OCI-LY1 (cell line): Measurements from ENCODE around the gene HNRNPA1L2.
"Not testable (repeated sequence)": the region's sequence is repeated elsewhere in the genome, so short reads cannot be mapped to it uniquely, and the experiment has no call there.

Experiments
- H2AFZ ChIP-seq: fragments of 200-600 bp; sonication (generic), shearing (Covaris generic); 2 replicates; pipeline ENCODE4 v1.6.0; 2014; ENCODE audit warnings: antibody characterized with exemption, mild to moderate bottlenecking, low read length
- H3F3A ChIP-seq: fragments of 200-600 bp; sonication (generic), shearing (Covaris generic); 2 replicates; pipeline ENCODE4 v1.6.0; 2014; ENCODE audit warnings: mild to moderate bottlenecking, antibody characterized with exemption, low read length, moderate library complexity; ENCODE audit not compliant: insufficient read depth
- H3K27ac ChIP-seq: fragments of 200-600 bp; sonication (generic); 2 replicates; pipeline ENCODE4 v1.5.1; 2014; ENCODE audit warnings: low read length, mixed run types, mild to moderate bottlenecking, low read depth; ENCODE audit not compliant: poor library complexity, severe bottlenecking
- H3K27me3 ChIP-seq: fragments of 200-600 bp; sonication (generic); 2 replicates; pipeline ENCODE4 v1.6.0; 2014; ENCODE audit warnings: antibody characterized with exemption, mild to moderate bottlenecking, low read length, moderate library complexity; ENCODE audit not compliant: insufficient read depth
- H3K36me3 ChIP-seq: fragments of 200-600 bp; sonication (generic); 2 replicates; pipeline ENCODE4 v1.6.1; 2014; ENCODE audit warnings: mild to moderate bottlenecking, antibody characterized with exemption, low read length, moderate library complexity, mixed read lengths; ENCODE audit not compliant: insufficient read depth
- H3K4me1 ChIP-seq: fragments of 200-600 bp; sonication (generic); 2 replicates; pipeline ENCODE4 v1.5.1; 2014; ENCODE audit warnings: mild to moderate bottlenecking, low read length, moderate library complexity; ENCODE audit not compliant: insufficient read depth, severe bottlenecking
- H3K4me2 ChIP-seq: fragments of 200-600 bp; sonication (generic), shearing (Covaris generic); 2 replicates; pipeline ENCODE4 v1.6.1; 2014; ENCODE audit warnings: low read length
- H3K4me3 ChIP-seq: fragments of 200-600 bp; sonication (generic); 2 replicates; pipeline ENCODE4 v1.5.1; 2014; ENCODE audit warnings: low read length, low read depth, mild to moderate bottlenecking, mixed read lengths; ENCODE audit not compliant: poor library complexity, severe bottlenecking
- H3K79me2 ChIP-seq: fragments of 200-600 bp; shearing (Covaris generic); 2 replicates; pipeline ENCODE4 v1.6.1; 2016; ENCODE audit warnings: mixed run types, low read length, mixed read lengths; ENCODE audit not compliant: insufficient read depth
- H3K9ac ChIP-seq: fragments of 200-600 bp; sonication (generic), shearing (Covaris generic); 2 replicates; pipeline ENCODE4 v1.6.1; 2014; ENCODE audit warnings: mild to moderate bottlenecking, low read length, mixed read lengths
- H3K9me2 ChIP-seq: fragments of 200-600 bp; sonication (generic), shearing (Covaris generic); 2 replicates; pipeline ENCODE4 v1.6.1; 2014; ENCODE audit warnings: low read depth, mild to moderate bottlenecking, low read length, mixed read lengths
- H3K9me3 ChIP-seq: fragments of 200-600 bp; shearing (Covaris generic); 2 replicates; pipeline ENCODE4 v1.6.1; 2014; ENCODE audit warnings: low read length, mixed read lengths
- H4K20me1 ChIP-seq: fragments of 200-600 bp; sonication (generic), shearing (Covaris generic); 2 replicates; pipeline ENCODE4 v1.6.0; 2016; ENCODE audit warnings: mild to moderate bottlenecking, low read length; ENCODE audit not compliant: insufficient read depth
- CTCF ChIP-seq: fragments of 200-600 bp; sonication (generic), shearing (Covaris generic); IDR thresholded peaks from 2 replicates; pipeline ENCODE4 v1.5.1; 2017; ENCODE audit warnings: mild to moderate bottlenecking, antibody characterized with exemption, low read length, moderate library complexity, mixed read lengths
- EZH2 ChIP-seq: fragments of 200-600 bp; sonication (generic), shearing (Covaris generic); IDR thresholded peaks from 2 replicates; pipeline ENCODE4 v1.8.0; 2017; ENCODE audit warnings: borderline replicate concordance, mixed run types, mild to moderate bottlenecking, antibody characterized with exemption, low read length, moderate library complexity, mixed read lengths

Gene HNRNPA1L2

GRCh38 chr13:52673465-52673864 lies 31.2 kb downstream of the HNRNPA1L2 start:
- Histone ChIP-seq H3K4me3 (no peak overlapping the region), H3K9me3 (no peaks in the 10 kb centered on the region), H3K9me2 (no peaks in the 10 kb centered on the region), H3K27me3 (no peaks in the 10 kb centered on the region), H3F3A (no peaks in the 10 kb centered on the region), H3K27ac (no peak overlapping the region), H3K4me1 (no peaks in the 10 kb centered on the region), H3K4me2 (no peak overlapping the region), H3K9ac (no peak overlapping the region), H2AFZ (no peak overlapping the region), H3K36me3 (peaks cover 49% of the 10 kb centered on the region), H4K20me1 (no peaks in the 10 kb centered on the region), H3K79me2 (no peaks in the 10 kb centered on the region)
- TF ChIP-seq EZH2 = no peak

- no peaks in the 10 kb centered on the region for H3F3A ChIP-seq
- H3K9me3 ChIP-seq = no peaks in the 10 kb centered on the region
- H3K4me3 ChIP-seq = no peak overlapping the region
- no peaks in the 10 kb centered on the region for H4K20me1 ChIP-seq
- H3K27me3 ChIP-seq = no peaks in the 10 kb centered on the region
- TF ChIP-seq EZH2 = no peak
- no peak for TF ChIP-seq CTCF
- H3K4me1 ChIP-seq = no peaks in the 10 kb centered on the region
- H3K9me2 ChIP-seq = no peaks in the 10 kb centered on the region
- no peak overlapping the region for H3K4me2 ChIP-seq
- peaks cover 49% of the 10 kb centered on the region for H3K36me3 ChIP-seq
- H2AFZ ChIP-seq = no peak overlapping the region
- no peak overlapping the region for H3K9ac ChIP-seq
- no peak overlapping the region for H3K27ac ChIP-seq
- no peaks in the 10 kb centered on the region for H3K79me2 ChIP-seq
Measured at GRCh38 chr13:52677823-52678222, 35.6 kb downstream of the HNRNPA1L2 start.

- not testable (repeated sequence) for H3K79me2 ChIP-seq, H2AFZ ChIP-seq, H3K4me3 ChIP-seq, H3K9me3 ChIP-seq, H3K27me3 ChIP-seq, H3F3A ChIP-seq, H3K9ac ChIP-seq, H3K9me2 ChIP-seq, H3K27ac ChIP-seq, H4K20me1 ChIP-seq, H3K4me1 ChIP-seq, H3K4me2 ChIP-seq
- peaks cover 63% of the 10 kb centered on the region for H3K36me3 ChIP-seq
Measured at GRCh38 chr13:52685806-52686205, 43.6 kb downstream of the HNRNPA1L2 start.

GRCh38 chr13:52686376-52686775 lies 44.1 kb downstream of the HNRNPA1L2 start:
- no peaks in the 10 kb centered on the region for H3K79me2 ChIP-seq
- no peaks in the 10 kb centered on the region for H4K20me1 ChIP-seq
- no peak overlapping the region for H3K27ac ChIP-seq
- no peak overlapping the region for H3K9ac ChIP-seq
- no peaks in the 10 kb centered on the region for H3K27me3 ChIP-seq
- H3K4me2 ChIP-seq = no peak overlapping the region
- no peak overlapping the region for H2AFZ ChIP-seq
- H3K9me2 ChIP-seq = no peaks in the 10 kb centered on the region
- H3K36me3 ChIP-seq = peaks cover 61% of the 10 kb centered on the region
- TF ChIP-seq EZH2 (no peak), CTCF (no peak)
- H3K4me1 ChIP-seq = no peaks in the 10 kb centered on the region
- H3K9me3 ChIP-seq = no peaks in the 10 kb centered on the region
- H3F3A ChIP-seq = no peaks in the 10 kb centered on the region
- H3K4me3 ChIP-seq = no peak overlapping the region
